Choroid plexus epithelial cell (primary cell): ENCODE results near the gene MGAT4A.

ENCODE experiments used
- DNase-seq: peaks from one replicate; pipeline ENCODE4 v3.0.0-alpha.2; 2010; ENCODE audit warnings: low read depth
- H3K4me3 ChIP-seq: 2 replicates; pipeline ENCODE4 v1.5.1; 2011; ENCODE audit warnings: low read depth, mild to moderate bottlenecking, control low read depth, low read length, moderate library complexity
- TF ChIP-seq, protein P1 (sequence below): conservative IDR thresholded peaks from 2 replicates; pipeline ENCODE4 v1.5.1; 2011; ENCODE audit warnings: low read depth, mild to moderate bottlenecking, control low read depth, inconsistent platforms, low read length, moderate library complexity

MGAT4A gene

DNA sequence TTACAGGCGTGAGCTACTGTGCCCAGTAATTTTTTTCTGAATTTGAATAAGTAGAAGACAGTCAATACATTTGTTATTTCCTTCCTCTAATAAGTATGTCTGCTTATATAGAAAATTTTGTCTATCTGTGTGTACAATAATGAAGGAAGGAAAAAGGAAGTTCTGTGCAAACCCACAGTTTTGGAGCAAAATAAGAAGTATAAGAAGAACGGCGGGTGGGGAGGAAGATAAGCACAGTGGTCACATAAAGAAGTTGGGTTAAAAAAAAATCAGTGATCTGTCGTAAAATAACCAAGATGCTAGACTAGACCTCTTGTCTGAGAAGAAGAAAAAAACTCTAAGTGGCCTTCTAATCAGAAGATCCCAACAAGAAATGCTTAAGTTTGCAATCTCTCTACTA is 20.2 kb downstream of the MGAT4A start:
- TF ChIP-seq, protein P1, sequence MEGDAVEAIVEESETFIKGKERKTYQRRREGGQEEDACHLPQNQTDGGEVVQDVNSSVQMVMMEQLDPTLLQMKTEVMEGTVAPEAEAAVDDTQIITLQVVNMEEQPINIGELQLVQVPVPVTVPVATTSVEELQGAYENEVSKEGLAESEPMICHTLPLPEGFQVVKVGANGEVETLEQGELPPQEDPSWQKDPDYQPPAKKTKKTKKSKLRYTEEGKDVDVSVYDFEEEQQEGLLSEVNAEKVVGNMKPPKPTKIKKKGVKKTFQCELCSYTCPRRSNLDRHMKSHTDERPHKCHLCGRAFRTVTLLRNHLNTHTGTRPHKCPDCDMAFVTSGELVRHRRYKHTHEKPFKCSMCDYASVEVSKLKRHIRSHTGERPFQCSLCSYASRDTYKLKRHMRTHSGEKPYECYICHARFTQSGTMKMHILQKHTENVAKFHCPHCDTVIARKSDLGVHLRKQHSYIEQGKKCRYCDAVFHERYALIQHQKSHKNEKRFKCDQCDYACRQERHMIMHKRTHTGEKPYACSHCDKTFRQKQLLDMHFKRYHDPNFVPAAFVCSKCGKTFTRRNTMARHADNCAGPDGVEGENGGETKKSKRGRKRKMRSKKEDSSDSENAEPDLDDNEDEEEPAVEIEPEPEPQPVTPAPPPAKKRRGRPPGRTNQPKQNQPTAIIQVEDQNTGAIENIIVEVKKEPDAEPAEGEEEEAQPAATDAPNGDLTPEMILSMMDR = no peak
- no peak overlapping the region for H3K4me3 ChIP-seq
- no peak for DNase-seq

GRCh38 chr2:98709535-98709934 is 21.4 kb downstream of the MGAT4A start:
- H3K4me3 ChIP-seq = no peak overlapping the region
- DNase-seq = no peak
- TF ChIP-seq, protein P1 = no peak

DNA sequence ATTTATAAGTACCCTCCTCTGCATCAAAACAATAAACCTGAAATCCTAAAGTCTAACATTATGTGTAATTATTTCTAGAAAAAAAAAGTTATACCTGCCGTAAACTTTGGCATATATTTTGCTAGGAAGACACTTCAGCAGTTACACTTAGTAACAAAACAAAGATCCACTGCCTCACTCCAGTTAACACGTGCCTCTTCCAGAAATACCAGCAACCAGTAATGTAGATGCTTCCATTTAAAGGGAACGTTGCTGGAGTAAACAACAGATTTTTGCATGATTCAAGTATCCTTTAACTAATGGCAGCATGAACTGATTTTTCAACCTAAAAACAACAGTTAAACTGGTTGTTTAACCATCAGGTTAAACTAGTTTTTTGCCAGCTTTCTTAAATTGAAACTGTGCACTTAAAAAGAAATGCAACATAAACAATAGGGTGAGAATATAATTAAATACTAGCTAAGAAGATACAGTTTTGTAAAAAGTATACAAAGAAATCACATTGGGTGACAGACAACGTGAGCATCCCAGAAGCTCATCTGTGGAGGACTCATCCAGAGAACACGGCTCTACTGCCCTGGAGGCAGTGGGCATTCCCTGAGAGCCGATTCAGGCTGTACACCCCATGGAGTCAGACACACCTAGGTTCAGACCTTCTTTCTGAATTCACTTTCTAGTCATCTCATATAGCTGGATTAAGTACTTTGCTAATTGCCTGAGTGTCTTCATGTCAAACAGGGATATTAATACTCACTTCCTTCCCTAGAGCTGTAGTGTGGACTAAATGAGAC is 22.3 kb downstream of the MGAT4A start:
- DNase-seq = no peak
- TF ChIP-seq, protein P1 = no peak
- no peak overlapping the region for H3K4me3 ChIP-seq

DNA sequence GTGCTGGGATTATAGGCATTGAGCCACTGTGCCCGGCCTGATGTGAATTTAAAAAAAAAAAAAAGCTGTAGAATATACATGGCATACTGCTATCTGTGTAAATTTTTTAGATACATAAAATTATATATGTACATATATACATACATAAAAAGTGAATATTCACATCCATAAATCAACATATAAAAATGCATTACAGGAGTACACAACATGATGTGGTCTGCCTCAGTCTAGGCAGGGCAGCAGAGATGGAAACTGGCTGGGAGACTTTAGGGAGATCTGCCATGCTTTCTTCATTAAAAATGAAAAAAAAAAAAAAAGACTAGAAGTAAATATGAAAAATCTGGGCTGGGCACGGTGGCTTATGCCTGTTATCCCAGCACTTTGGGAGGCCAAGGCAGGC is 24.3 kb downstream of the MGAT4A start:
- TF ChIP-seq, protein P1 = no peak
- H3K4me3 ChIP-seq = no peak overlapping the region
- DNase-seq = no peak

DNA sequence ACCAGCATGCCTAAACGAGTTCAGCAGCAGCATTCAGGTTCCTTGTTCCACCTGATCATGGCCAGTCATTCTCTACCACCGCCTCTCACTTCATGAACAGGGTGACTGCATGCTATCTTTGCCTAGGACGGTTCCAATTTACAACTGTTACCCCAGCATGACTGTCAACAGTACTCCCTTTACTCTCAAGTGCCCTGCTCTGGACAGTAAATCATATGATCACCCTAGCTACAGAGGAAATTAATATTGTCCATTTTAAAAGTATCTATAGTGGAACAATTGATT is 25.7 kb downstream of the MGAT4A start:
- DNase-seq = no peak
- TF ChIP-seq, protein P1 = no peak
- no peak overlapping the region for H3K4me3 ChIP-seq

DNA sequence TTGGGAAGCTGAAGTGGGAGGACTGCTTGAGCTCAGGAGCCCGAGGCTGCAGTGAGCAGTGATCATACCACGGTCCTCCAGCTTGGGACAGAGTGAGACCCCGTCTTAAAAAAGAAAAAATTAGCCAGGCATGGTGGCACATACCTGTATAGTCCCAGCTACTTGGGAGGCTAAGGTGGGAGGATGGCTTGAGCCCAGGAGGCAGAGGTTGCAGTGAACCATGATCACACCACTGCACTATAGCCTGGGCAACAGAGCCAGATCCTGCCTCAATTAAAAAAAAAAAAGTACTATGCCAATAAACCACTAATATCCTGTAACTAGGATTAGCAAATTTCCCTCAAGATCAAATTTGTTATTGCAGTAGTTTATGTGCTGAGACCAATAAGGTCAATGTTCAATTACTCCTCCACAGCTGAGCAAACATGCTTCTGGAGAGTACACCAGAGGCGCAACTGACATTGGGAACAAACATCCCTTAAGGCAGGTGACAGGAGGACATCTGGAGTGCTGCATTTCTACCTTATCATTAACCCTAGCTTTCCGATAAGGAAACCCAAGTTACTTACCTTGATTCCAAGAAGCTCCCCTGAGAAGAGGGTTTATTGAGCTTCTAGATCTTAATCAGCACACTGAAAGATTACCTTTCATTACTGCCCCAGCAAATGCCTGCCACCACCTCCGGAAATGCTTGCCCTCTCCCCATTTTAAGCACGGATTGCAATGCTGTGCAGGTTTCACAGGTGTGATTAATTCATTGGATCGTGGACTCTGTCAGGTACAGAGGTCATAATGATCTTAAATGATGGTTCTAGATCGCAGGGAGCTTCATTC is 26.2 kb downstream of the MGAT4A start:
- TF ChIP-seq, protein P1 = no peak
- no peak overlapping the region for H3K4me3 ChIP-seq
- no peak for DNase-seq
